BE2C (cell line): ENCODE results near the gene SUV39H1.

Experiments
- DNase-seq: peaks from one replicate; pipeline ENCODE4 v3.0.0-alpha.2; 2020
- H3K27me3 ChIP-seq: fragments of 250-450 bp; sonication (Bioruptor Pico); 2 replicates; pipeline ENCODE4 v1.5.1; 2020; ENCODE audit warnings: mild to moderate bottlenecking
- H3K36me3 ChIP-seq: fragments of 250-450 bp; sonication (Bioruptor Pico); 2 replicates; pipeline ENCODE4 v1.5.1; 2020; ENCODE audit warnings: mild to moderate bottlenecking
- H3K4me1 ChIP-seq: fragments of 250-450 bp; sonication (Bioruptor Pico); 2 replicates; pipeline ENCODE4 v1.5.1; 2020
- H3K4me3 ChIP-seq: 2 replicates; pipeline ENCODE4 v1.5.1; 2011; ENCODE audit warnings: low read depth, low read length
- H3K9me3 ChIP-seq: fragments of 250-450 bp; sonication (Bioruptor Pico); 2 replicates; pipeline ENCODE4 v1.5.1; 2020
- CTCF ChIP-seq: IDR thresholded peaks from 2 replicates; pipeline ENCODE4 v1.5.1; 2012; ENCODE audit warnings: mild to moderate bottlenecking, low read depth, low read length

SUV39H1 gene

DNA sequence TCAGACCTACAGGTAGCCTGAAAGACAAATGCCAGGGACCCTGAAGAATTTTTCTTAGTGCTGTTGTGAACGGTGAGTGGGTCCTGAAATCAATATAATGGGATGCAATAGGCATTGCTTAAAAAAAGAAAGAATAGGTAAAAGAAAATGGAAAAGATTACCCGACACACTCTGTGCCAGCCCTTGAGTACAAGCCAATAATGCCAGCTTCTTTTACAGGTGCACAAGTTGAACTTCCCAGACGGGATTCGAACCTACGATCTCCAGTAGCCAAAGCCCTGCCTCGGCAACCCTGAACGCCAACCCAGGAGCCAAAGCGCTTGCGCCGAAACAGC lies 40.3 kb downstream of the SUV39H1 start:
- no peak for DNase-seq
- H3K4me1 ChIP-seq = no peaks in the 10 kb centered on the region
- H3K27me3 ChIP-seq = no peaks in the 10 kb centered on the region
- peak overlapping the region; percentile 35 for H3K4me3 ChIP-seq
- TF ChIP-seq CTCF = no peak
- H3K9me3 ChIP-seq = no peaks in the 10 kb centered on the region
- no peaks in the 10 kb centered on the region for H3K36me3 ChIP-seq

GRCh38 chrX:48737213-48737938 lies 40.8 kb downstream of the SUV39H1 start:
- H3K9me3 ChIP-seq = no peaks in the 10 kb centered on the region
- peak; percentile 91 for DNase-seq
- no peaks in the 10 kb centered on the region for H3K4me1 ChIP-seq
- H3K36me3 ChIP-seq = no peaks in the 10 kb centered on the region
- TF ChIP-seq CTCF = no peak
- no peaks in the 10 kb centered on the region for H3K27me3 ChIP-seq
- peak overlapping the region; percentile 70 for H3K4me3 ChIP-seq

- no peaks in the 10 kb centered on the region for H3K4me1 ChIP-seq
- peak overlapping the region; percentile 70 for H3K4me3 ChIP-seq
- no peaks in the 10 kb centered on the region for H3K36me3 ChIP-seq
- H3K27me3 ChIP-seq = no peaks in the 10 kb centered on the region
- no peak for DNase-seq
- H3K9me3 ChIP-seq = no peaks in the 10 kb centered on the region
- TF ChIP-seq CTCF = no peak
Measured at GRCh38 chrX:48737940-48738339, 41.4 kb downstream of the SUV39H1 start.

DNA sequence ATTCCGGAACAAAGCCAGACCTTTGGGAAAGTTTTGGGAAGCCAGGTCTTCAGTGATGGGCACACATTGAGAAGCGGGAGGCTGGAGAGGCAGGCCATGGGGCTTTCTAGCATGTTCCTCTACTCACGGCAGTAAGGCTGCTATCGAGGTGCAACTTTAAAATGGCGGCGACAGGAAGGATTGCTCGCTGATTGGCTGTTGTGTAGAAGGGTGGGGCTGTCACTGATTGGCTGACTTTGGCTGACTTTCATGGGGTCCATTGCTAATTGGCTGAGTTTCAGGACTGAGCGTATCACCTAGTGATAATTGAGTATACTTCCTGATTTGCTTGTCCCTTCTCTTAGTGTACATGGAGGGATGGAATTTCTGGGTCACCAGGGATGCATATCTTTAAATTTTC lies 45.3 kb downstream of the SUV39H1 start:
- Histone ChIP-seq H3K4me1 (no peaks in the 10 kb centered on the region), H3K4me3 (no peak overlapping the region), H3K27me3 (no peaks in the 10 kb centered on the region), H3K36me3 (no peaks in the 10 kb centered on the region), H3K9me3 (no peaks in the 10 kb centered on the region)
- DNase-seq = no peak
- TF ChIP-seq CTCF = no peak

GRCh38 chrX:48745222-48745621 lies 48.7 kb downstream of the SUV39H1 start:
- Histone ChIP-seq H3K4me1 (no peaks in the 10 kb centered on the region), H3K27me3 (no peaks in the 10 kb centered on the region), H3K4me3 (no peak overlapping the region), H3K9me3 (no peaks in the 10 kb centered on the region), H3K36me3 (no peaks in the 10 kb centered on the region)
- no peak for DNase-seq
- TF ChIP-seq CTCF = no peak

- no peak for TF ChIP-seq CTCF
- H3K4me3 ChIP-seq = no peak overlapping the region
- no peaks in the 10 kb centered on the region for H3K9me3 ChIP-seq
- no peaks in the 10 kb centered on the region for H3K27me3 ChIP-seq
- H3K36me3 ChIP-seq = no peaks in the 10 kb centered on the region
- no peaks in the 10 kb centered on the region for H3K4me1 ChIP-seq
- DNase-seq = no peak
Measured at GRCh38 chrX:48747415-48748016, 51.0 kb downstream of the SUV39H1 start.
